ENCODE measurements around the gene PRDM16. TPM values are rescaled to one million over a fixed set of nuclear protein-coding genes. Genes with fewer than 3 reads are reported as not detected.

Gene PRDM16
- total and polyA plus RNA-seq, 2 of the 8 experiments (the other 6 are each of a cell fraction or from before 2014, with no cell fraction given): 0.39 to 0.43 TPM

- H3K36me3 ChIP-seq (ENCODE audit: control insufficient read depth in 2 of 4, insufficient read depth in 4 of 4, low read length in 3 of 4): no peaks in the 10 kb centered on the region
- H2BK120ac ChIP-seq (replicated peaks; ENCODE audit: low read depth, low read length): no peak overlapping the region
- DNase-seq (ENCODE audit: low read depth in 1 of 2, low spot score in 2 of 2): no peak
- peak overlapping the region; percentile 66; the same call in 1 of the 2 replicates for H2BK15ac ChIP-seq (ENCODE audit: low read length)
- peaks cover 0 to 29% (median 20%) of the 10 kb centered on the region in 4 experiments; a peak in 4 of 7 replicates for H3K27me3 ChIP-seq (replicated peaks in 1 of 4; ENCODE audit: control insufficient read depth in 3 of 4, extremely low read depth in 1 of 4, insufficient read depth in 3 of 4, low read length in 3 of 4)
- peak overlapping the region; percentile 77; the same call in 1 of the 2 replicates for H2BK12ac ChIP-seq (ENCODE audit: low read depth, low read length)
- H3K23me2 ChIP-seq (ENCODE audit: low read depth, low read length): no peaks in the 10 kb centered on the region
- H3K4me3 ChIP-seq (ENCODE audit: extremely low read depth in 1 of 4, insufficient read depth in 2 of 4, low read depth in 3 of 4, low read length in 4 of 4): no peak overlapping the region
- no peak overlapping the region for H3K27ac ChIP-seq (ENCODE audit: low read depth, low read length)
- CTCF ChIA-PET (ENCODE audit: partially characterized antibody): interaction anchor here (0.9 to 1.3 kb wide), 4 partner anchors 39 to 121 kb away, joined by 3 to 5 read pairs (median 4); no protein-coding TSS in a partner anchor
- no peak overlapping the region; the same call in 1 of the 2 replicates for H4K8ac ChIP-seq (ENCODE audit: extremely low read depth, insufficient read depth, low read length)
- H2BK20ac ChIP-seq (ENCODE audit: low read length): 0 out of 2 replicates have a peak overlapping the region, but pooled peaks have one; percentile 18
- no peak overlapping the region for H3K23ac ChIP-seq (ENCODE audit: insufficient read length)
- no peak for FAIRE-seq
- peak overlapping the region; percentile 94 for H4K91ac ChIP-seq (replicated peaks; ENCODE audit: insufficient read length, low read length)
- 93% methylated on average over 25 of the region's 25 CpGs; no CpG with 5 or more reads in 1 of the 2 experiments for WGBS, 2 experiments (ENCODE audit: extremely low coverage in 1 of 2, insufficient coverage in 1 of 2, insufficient read length in 1 of 2, insufficient replicate concordance in 2 of 2, low coverage in 1 of 2, low lambda C conversion rate in 2 of 2, missing lambda C conversion rate in 1 of 2)
- no peak overlapping the region for H3K56ac ChIP-seq (replicated peaks; ENCODE audit: insufficient read length, low read depth, low read length)
- H3K79me1 ChIP-seq (ENCODE audit: low read depth, low read length): no peaks in the 10 kb centered on the region
- no peak for TF ChIP-seq SP4 (IDR thresholded peaks at IDR 0.05; ENCODE audit: low read length)
- TF ChIP-seq GABPA (IDR thresholded peaks at IDR 0.05; ENCODE audit: borderline replicate concordance, insufficient read depth, low read length): no peak
- peak overlapping the region; percentile 83; the same call in 1 of the 2 replicates for H2AK5ac ChIP-seq (ENCODE audit: low read depth, low read length)
- H2AFZ ChIP-seq (ENCODE audit: low read length): no peak overlapping the region
- peaks cover 5 to 25% (median 14%) of the 10 kb centered on the region in 4 experiments for H3K4me1 ChIP-seq (replicated peaks in 1 of 4; ENCODE audit: control insufficient read depth in 3 of 4, insufficient read depth in 4 of 4, low read length in 3 of 4)
- peak overlapping the region; percentile 75 for H3K4ac ChIP-seq (replicated peaks; ENCODE audit: insufficient read length, low read depth, low read length)
- no peak overlapping the region for H3K9ac ChIP-seq (replicated peaks in 1 of 4; ENCODE audit: extremely low read depth in 1 of 4, low read depth in 3 of 4, low read length in 3 of 4)
- no peaks in the 10 kb centered on the region for H3K9me3 ChIP-seq (ENCODE audit: insufficient read depth in 2 of 2, low read depth in 1 of 2, low read length in 1 of 2)
- peaks cover 0 to 3% of the 10 kb centered on the region in 2 experiments for H4K20me1 ChIP-seq (replicated peaks in 1 of 2; ENCODE audit: control insufficient read depth in 1 of 2, insufficient read depth in 2 of 2, low read length in 2 of 2)
- no peak overlapping the region for H3K4me2 ChIP-seq (ENCODE audit: insufficient read depth in 1 of 2, low read depth in 2 of 2, low read length in 2 of 2)
- no peaks in the 10 kb centered on the region for H3K79me2 ChIP-seq (ENCODE audit: control insufficient read depth in 1 of 2, insufficient read depth in 2 of 2, low read length in 2 of 2)
- no peak overlapping the region for H3K14ac ChIP-seq (ENCODE audit: insufficient read length)
- H3K18ac ChIP-seq (ENCODE audit: extremely low read depth, low read length): no peak overlapping the region
- H4K5ac ChIP-seq (ENCODE audit: insufficient read length, low read depth, low read length): no peak overlapping the region
- POLR2A ChIA-PET (ENCODE audit: partially characterized antibody): no interaction called here
- H2BK5ac ChIP-seq (ENCODE audit: low read depth, low read length): no peak overlapping the region
These were observed 241.9 kb downstream of the PRDM16 start for GRCh38 chr1:3310718-3311400.

Measured in H1 (cell line).